Activated T-helper 1 cell treated with Interleukin-2 at 50 U/mL for 16 hours (primary cell): ENCODE results near the gene CDK6.

Source experiments
- DNase-seq: peaks from one replicate; pipeline ENCODE4 v3.0.0-alpha.2; 2020; ENCODE audit warnings: low read depth

The CDK6 gene

DNA sequence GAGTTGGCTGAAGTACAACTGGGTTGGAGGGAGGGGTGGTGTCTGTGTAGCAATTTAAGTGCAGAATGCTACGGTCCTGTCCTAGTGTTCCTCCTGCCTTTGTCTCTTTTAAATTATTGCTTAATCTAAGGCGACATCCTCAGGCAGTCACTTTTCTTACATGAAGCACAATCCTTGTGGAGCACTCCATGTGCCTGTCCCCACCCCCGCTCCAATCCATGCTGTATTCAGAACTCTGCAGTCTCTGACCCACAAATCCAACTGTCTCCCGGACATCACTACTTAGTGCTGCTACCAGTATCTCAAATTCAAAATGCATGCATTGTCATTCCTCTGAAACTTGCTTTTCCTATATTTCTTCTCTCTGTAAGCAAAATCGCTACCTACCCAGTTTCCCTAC lies 154.7 kb downstream of the CDK6 start:
- no peak for DNase-seq

DNA sequence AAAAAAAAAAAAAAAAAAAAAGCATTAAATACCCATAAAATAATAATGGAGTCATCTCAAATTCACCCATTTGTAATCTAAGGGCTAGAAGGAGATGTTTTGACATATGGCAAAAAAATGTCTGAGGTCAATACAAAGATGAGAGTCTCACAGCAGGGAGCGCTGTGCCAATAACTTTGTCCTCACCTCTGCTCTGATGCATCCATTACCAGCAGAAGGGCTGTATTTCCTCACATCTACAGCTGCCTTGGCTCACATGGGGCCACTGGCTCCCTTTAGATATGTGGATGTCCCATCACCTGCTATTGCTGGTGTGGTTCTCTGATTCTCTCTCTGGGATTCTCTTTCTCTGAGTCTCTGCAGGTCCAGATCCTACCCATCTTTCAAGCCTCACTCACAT lies 155.9 kb downstream of the CDK6 start:
- DNase-seq, result no peak

DNA sequence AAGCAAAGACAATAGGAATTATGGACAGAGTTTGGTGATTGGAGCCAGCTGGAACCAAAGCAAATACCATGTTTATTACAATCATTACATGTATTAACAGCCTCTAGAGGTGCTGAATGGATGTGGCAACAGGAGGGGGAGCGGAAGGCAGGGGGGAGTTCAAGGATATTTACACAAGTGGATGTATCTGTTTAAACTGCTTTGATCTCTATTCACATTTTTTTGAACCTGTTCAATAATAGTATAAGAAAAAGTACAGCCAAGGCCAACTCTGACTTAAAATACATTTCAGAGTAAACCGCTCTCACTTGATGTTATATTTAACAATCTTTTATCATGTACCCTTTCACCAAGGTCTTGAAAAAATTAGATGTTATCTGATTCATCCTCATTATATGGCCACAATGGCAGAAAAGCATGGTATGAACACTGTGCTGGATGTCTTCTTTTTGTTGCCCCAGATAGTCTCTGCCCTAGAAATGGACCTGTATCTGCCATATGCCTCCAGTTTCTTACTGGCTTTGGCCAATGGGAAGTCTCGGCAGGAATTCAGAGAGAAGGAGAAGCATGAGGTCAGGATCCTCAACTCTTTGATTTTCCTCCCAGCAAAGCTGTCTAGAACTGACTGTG lies 158.0 kb downstream of the CDK6 start:
- DNase-seq, result no peak

DNA sequence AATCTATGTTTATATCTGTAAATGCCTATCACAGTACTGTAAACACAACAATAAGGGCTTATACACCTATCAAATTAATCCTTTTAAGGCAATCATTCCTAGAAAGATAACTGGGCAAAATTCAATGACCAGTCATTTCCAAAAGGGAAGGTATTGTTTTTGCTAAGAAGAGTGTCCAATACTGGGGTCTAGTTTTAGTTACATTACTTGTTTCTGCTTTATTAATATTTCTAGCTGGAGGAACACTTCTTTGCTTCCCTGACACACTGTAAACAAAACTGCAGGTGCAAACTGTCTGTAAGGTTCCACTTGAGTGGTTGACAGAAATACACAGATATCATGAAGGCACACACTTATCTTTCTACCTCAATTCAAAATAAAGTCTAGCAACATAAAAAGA lies 162.0 kb downstream of the CDK6 start:
- no peak for DNase-seq

DNA sequence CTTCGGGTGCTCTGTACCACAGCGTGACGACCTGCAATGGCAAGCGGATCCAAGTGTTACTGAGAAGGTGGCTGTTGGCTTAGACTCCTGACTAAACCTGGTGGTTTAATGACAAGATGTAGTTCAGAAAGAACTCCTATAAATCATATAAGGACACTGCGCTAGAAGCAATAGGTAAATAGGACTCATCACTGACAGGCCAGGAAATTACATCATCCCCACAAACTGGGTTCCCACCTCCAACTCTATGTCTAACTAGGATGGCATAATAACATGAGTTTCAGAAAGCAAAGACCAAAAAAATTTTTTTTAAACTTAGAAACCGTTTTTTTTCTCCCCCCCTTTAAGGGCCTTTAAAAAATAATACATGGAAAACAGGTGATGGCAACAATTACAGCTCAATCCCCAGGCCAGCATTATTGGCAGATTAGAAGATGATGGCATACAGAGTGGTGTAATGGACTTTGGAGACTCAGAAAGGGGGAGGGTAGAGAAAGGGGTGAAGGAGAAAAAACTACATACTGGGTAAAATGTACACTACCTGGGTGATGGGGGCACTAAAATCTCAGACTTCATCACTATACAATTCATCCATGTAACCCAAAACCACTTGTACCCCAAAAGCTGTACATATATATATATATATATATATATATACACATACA lies 164.7 kb downstream of the CDK6 start:
- no peak for DNase-seq

DNA sequence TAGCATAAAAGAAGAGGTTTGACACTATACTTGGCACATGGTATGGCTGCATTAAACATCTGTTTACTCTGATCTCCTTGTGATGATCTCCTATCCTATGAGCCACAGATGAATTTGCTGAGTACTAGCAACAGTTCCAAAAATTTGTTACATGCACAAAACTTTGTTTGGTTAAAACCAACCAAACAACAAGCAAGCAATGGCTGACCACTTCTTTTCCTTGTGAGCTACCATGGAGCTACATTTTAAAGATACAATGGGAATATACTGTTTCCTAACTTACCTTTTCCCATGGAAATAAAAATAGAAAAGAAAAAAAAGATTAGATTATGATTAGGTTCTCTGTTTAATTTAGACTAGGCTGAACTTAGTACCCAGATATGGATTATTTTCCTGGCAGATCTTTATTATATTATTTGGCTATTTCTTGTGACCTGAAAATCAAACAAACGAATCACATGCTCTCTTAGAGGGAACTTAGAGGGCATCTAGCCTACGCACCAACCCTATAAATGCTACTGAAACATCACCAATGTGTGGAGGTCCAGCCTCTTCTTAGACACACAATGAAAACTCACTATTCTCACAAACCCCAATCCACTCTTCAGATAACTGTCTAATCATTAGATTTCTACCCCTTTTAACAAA lies 166.0 kb downstream of the CDK6 start:
- DNase-seq, result no peak

DNA sequence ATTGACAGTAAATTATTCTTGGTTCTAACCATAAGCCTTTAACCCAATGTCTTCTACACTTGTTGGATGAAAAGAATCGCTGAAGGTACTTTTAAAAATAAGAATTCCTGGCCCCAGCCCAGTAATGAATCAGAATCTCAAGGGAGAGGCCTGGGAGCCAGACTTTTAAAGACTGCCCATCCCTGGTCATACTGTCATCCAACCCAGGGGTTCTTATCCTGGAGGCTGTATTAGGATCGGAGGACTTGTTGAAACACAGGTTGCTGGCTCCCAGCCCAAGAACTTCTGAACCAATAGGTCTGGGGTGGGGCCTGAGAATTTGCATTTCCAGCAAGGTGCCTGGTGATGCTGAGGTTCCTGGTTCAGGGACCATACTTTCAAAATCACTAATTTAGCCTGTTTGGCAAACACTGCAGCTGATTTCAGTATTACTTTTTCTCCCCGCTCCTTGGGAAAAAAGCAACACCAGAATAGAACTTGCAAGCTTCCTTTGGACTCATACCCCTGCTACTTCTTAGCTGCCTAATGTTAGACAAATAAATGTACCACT lies 166.7 kb downstream of the CDK6 start:
- DNase-seq, result no peak

DNA sequence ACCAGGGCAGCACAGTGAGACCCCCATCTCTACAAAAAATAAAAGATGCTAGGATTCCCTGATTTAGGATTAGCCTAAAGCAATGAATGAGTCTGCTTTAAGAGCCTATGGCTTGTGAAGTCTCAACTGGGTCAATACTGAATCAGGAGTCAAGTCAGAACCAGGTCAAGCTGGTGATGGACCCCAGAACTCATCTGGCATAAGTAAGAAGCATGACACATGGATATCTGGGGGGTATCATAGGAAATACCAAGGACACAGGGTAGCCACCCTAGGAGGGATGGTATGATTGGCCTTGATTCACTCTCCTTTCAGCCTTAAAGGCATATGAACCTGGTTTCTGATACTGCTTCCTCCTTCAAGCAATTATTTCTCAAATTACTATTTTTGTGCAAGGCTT lies 167.8 kb downstream of the CDK6 start:
- DNase-seq, result no peak

DNA sequence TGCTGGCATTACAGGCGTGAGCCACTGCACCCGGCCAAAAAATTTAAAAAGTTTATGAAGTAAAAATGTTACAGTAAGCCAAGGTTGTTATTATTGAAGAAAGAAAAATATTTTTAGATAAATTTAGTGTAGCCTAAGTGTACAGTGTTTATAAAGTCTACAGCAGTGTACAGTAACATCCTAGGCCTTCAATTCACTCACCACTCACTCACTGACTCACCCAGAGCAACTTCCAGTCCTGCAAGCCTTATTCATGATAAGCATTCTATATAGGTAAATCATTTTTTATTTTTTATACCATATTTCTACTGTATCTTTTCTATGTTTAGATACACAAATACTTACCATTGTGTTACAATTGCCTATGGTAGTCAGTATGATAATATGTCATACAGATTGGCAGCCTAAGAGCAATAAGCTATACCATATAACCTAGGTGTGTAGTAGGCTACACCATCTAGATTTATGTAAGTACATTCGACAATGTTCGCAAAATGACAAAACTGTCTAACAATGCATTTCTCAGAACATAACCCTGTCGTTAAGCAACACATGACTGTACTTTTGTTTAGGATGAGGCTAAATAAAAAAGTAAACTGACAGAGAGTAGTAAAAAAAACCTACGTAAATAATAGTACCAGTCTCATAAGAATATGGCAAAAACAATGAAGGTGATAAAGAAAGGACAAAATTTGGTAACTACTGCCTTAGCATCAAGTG lies 168.4 kb downstream of the CDK6 start:
- DNase-seq, result no peak

DNA sequence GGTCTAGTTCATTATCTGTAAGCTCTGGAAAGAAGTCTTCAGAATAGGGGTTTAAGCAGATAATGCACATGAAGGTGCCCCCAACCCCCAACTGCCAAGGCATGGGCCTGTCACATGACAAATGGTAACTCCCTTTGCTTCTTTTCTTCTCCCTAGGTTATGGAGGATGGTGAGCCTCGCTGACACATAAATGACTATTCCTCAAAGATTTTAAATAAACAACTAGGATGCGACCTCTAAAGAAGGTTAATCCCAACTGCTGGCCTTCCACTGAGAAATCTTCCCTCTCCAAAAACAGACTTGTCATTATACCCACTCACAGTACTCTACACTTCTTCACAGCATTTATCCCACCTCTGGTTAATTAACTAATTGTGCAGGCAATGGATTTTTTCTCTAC lies 170.4 kb downstream of the CDK6 start:
- DNase-seq, result no peak

DNA sequence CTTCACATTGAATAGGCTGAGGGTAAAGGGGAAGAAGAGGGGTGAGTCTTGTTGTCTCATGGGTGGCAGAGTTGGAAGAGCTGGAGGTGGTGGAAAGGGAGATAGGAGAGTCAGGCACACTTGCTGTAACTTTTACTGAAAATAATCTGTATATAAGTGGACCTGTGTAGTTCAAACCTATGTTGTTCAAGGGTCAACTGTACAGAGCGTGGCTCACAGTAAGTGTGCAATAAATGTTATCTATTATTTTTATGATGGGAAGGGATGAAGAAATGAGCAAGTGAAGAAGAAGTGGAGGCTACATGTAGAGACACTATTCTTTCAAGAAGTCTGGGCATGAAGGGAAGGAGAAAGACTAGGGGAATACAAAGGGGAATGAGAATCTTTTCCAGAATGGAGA lies 174.7 kb downstream of the CDK6 start:
- no peak for DNase-seq

DNA sequence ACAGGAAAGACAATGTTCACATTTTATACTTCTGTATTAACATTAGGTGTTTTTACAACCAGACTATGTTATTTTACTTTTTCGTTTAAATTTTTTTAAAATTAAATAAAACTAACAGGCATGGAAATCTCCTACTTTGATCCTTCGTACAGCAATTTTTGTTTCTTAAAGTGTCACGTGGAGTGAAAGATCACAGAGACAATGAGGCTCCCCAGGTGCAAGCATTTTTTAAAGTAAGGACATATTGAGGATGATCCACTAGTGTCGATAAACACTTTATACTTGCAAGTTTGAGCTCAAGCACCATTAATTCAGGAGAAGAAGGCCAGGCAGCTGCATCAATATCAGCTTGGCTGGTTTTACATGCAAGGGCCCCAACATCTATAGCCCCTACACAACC lies 177.7 kb downstream of the CDK6 start:
- DNase-seq, result no peak

DNA sequence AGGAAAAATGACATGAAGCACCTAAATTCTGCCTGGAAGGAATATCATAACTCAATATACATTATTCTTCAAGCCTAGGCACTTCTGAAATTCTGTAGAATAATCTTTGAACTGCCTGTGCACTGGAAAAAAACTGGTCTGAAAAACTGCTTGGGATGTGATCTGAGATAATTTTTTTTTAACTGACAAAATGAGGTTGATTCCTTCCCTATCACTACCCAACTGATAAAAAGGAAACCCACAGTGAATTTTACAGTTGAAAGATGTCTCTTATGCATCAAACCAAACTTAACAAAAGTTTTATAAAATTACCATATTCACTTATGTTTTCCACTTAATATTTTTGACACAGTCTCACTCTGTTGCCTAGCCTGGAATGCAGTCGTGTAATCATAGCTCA lies 179.0 kb downstream of the CDK6 start:
- no peak for DNase-seq

DNA sequence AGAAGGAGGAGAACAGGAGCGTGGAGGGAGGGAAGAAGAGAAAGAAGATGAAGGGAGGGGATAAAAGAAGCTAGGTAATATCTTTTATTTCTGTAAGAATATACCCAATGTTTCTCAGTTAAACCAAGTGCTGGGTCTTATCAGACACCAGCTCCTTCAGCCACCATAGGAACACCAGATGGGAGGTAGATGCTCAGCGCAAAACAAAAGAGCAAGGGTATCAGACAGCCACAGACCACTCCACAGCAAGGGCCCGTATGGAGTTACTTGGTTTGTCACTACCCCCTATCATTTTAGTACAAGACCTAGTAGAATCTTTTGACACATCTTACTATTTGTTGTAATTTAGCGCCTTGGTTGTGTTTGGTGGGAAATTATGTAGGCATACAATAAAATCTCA lies 180.3 kb downstream of the CDK6 start:
- DNase-seq, result no peak

DNA sequence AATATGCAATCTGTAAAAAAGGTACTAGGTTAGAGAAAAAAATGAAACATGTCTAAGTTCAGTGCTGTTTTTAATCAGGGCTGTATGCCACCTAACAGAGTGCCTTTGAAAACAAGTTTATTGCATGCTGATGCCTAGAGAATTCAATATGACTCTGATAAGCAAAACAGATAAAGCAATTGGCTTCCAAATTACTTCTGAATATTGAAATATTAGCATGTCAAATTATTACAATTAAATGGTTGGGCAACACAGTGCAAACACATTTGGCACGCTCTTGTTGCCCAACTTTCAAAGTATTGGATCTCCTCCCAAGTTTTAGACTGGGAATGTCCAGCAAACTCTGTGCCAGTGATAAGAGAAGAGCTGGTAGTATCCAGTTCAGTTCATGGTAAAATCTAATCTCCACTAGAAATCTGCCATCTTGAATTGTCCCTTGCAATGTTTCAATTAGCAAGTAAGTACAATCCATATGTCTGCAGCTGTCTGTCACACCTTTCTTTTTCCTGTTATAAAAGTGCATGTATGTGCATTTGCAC lies 181.0 kb downstream of the CDK6 start:
- DNase-seq, result no peak

DNA sequence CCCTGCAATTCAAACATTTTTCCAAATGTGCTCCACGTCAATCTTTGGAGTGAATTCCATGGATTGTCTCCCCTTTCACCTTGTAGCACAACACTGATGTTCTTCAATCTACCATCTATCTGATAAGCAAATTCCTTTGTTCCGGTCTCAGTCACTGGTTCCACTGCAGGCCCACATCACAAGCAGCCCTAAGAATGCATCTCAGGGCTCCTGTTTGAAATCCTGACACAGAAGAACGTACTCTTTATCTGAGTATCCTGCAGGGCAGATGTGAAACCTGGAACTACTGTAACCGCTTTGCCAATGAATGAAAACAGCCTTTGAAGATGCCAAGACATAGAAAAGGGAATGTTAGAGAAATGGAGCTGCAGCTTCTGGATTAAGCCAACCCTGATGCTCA lies 183.2 kb downstream of the CDK6 start:
- DNase-seq, result no peak

DNA sequence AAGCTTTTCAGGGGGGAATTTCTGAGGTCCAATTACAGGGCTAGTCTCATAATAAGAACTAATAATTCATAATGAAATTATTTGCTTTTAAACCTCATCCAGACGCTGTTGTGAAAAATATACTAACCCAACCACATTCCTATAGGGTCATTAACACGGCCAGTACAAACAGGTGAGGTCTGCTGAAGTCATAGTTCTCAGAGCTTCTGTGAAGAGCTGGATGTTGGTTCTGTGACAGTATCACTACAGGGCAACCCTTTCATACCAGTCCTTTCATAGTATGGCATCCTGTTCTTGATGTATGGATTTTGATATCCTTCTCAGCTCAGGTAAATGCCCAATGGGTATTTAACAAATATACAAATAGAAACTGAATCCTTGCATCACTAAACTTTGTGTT lies 183.8 kb downstream of the CDK6 start:
- DNase-seq, result no peak

DNA sequence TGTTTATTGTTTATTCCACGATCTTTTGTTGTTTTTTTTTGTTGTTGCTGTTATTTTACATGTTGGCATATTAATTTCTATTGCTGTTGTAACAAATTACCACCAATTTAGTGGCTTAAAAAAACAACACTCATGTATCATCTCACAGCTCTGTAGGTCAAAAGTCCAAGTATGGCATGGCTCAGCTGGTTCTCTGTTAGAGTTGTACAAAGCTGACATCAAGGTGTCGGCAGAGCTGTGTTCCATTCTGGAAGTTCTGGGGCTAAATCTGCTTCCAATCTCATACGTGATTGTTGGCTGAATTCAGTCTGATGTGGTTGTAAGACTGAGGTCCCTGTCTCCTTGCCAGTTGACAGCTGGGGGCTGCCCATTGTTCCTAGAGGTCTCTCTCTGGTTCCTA lies 186.0 kb downstream of the CDK6 start:
- no peak for DNase-seq

DNA sequence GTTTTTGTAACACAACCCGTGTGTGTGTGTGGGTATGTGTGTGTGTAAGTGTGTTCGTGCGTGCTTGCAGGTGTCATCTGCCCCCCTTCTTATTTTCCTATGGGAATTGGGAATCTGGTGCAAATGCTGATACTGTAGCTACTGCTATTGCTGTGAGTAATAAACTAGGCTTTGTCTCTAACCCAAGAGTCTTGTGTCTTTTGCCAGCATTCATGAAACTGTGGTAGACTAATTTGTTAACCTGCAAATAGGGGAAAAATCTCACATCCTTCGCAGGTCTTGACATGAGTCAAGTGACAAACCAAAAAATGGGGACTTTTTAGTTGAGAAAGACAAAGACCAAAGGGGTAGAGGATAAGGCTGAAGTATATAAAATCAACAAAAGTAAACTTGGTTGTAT lies 188.3 kb downstream of the CDK6 start:
- no peak for DNase-seq

DNA sequence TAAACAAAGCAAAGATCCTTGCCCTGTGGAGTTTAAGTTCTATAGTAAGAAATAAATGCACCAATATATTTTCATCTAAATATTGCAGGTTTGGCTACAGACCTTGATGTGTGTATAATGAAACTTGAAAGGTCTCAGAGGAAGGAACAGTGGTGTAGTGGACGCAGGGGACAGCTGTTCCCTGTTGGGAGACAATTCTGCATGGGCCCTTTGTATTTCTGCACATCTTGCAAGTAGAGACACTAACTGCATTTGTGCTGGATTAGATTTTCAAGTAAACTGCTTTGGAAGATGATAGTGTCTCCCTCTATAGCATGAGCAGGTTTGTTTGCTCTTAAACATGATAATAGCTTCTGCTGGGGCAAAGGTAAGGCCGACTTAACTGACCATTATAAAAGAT lies 188.7 kb downstream of the CDK6 start:
- DNase-seq, result no peak

DNA sequence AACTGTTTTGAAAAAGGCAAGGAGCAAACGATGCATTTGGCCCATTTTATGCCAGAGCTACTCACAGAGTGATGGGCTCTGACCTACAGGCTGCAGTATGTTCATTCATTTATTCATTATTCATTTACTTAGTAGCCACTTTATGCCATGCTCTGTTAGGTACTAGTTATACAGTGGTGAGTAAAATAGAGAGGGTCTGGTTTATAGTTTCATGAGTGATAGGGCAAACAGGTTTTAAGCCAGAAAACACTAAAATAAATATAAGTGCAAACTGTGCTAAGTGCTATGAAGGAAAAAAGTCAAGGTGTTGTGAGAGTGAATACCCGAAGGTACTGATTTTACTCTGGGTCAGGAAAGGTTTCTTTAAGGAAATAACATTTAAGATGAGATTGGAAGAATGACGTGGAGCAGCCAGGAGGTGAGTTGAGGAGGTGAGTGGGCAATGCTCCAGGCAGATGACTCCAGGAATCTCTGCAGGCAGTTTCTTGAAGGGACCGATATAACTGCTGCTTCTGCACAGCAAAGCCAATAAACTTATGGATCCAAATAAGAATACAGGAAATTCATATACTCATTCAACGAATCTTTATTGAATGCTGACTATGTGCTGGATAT lies 189.3 kb downstream of the CDK6 start:
- DNase-seq, result no peak
